Astrocyte of the spinal cord (primary cell): ENCODE data around the gene QSOX1.

ENCODE experiments used
- DNase-seq: peaks from one replicate; pipeline ENCODE4 v3.0.0; 2011; ENCODE audit warnings: low read depth, low spot score
- H3K4me3 ChIP-seq: 2 replicates; pipeline ENCODE4 v1.5.1; 2011; ENCODE audit warnings: low read depth, mild to moderate bottlenecking, low read length, moderate library complexity
- CTCF ChIP-seq: IDR thresholded peaks from 2 replicates; pipeline ENCODE4 v1.5.1; 2012; ENCODE audit warnings: low read depth, mild to moderate bottlenecking, low read length, inconsistent platforms
- in situ Hi-C: cut with HindIII; loops from 2 replicates; pipeline ENCODE4 v1.10.0; 2017; ENCODE audit warnings: low sequenced_read_pairs

QSOX1 gene

GRCh38 chr1:180158149-180159147 lies 3.8 kb downstream of the QSOX1 start:
- in situ Hi-C loops = no loop called here
- no peak for DNase-seq
- no peak overlapping the region for H3K4me3 ChIP-seq
- no peak for TF ChIP-seq CTCF

DNA sequence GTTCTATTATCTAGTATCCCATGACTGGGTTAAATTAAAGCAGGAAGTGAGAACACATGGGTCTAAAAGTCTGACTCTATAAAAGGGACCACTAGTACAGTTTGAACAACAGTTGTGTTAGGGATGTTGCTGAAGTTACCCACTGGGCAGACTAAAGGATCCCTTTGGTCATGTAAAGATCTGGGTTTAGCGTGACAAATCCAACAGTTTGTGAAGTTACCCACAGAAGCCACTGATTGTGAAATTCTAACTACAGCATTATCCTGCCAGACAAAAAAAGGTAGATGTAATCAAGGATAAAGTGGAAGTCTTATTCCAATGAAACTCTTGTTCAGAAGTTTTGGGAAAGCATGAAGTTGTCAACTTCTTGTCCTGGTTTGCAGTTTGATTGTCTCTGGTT lies 5.7 kb downstream of the QSOX1 start:
- TF ChIP-seq CTCF = no peak
- no peak for DNase-seq
- no peak overlapping the region for H3K4me3 ChIP-seq
- in situ Hi-C loops = no loop called here

DNA sequence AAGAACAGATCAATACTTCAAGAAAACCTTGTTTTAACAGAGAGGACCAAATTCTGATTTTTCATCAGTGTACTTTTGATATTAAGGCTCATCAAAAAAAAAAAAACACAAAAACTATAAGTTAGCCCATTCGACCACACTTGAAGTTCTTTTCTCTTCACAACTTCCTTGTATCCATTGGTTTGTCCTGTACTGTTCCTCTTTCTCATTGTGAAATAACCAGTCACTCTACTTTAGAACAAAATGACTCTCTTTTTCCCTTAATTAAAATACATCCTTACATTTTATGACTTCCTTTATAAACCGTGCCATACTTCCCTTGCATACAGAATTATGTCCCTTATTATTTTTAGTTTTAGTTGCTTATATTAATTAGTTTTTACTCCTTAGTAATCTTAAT lies 8.4 kb downstream of the QSOX1 start:
- no peak for TF ChIP-seq CTCF
- in situ Hi-C loops = no loop called here
- no peak for DNase-seq
- H3K4me3 ChIP-seq = no peak overlapping the region

DNA sequence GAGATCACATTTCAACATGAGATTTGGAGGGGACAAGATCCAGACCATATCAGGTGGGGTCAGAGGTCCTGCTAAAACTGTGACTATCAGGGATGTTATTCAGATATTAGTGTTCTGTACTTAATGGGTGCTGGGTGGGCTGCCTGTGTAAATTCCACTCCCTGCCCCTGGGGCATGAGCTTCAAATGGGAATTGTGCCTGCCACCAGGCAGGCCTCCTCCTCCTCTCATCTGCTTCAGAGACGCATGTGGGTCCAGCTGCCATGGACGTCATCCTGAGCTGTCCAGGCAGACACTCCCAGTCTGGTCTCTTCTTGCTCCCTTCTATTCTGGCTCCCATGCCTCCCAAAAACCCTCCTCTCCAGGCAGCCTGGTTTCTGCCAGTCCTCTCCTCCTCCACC lies 10.4 kb downstream of the QSOX1 start:
- DNase-seq = no peak
- TF ChIP-seq CTCF = no peak
- no peak overlapping the region for H3K4me3 ChIP-seq
- in situ Hi-C loops = no loop called here

- no peak for DNase-seq
- H3K4me3 ChIP-seq = no peak overlapping the region
- no peak for TF ChIP-seq CTCF
- in situ Hi-C loops = no loop called here
Measured at GRCh38 chr1:180165509-180166435, 11.1 kb downstream of the QSOX1 start.

- in situ Hi-C loops = no loop called here
- no peak for TF ChIP-seq CTCF
- no peak for DNase-seq
- H3K4me3 ChIP-seq = no peak overlapping the region
Measured at GRCh38 chr1:180166436-180166800, 11.7 kb downstream of the QSOX1 start.
